ENCODE measurements around the gene FAM234A.

DNA sequence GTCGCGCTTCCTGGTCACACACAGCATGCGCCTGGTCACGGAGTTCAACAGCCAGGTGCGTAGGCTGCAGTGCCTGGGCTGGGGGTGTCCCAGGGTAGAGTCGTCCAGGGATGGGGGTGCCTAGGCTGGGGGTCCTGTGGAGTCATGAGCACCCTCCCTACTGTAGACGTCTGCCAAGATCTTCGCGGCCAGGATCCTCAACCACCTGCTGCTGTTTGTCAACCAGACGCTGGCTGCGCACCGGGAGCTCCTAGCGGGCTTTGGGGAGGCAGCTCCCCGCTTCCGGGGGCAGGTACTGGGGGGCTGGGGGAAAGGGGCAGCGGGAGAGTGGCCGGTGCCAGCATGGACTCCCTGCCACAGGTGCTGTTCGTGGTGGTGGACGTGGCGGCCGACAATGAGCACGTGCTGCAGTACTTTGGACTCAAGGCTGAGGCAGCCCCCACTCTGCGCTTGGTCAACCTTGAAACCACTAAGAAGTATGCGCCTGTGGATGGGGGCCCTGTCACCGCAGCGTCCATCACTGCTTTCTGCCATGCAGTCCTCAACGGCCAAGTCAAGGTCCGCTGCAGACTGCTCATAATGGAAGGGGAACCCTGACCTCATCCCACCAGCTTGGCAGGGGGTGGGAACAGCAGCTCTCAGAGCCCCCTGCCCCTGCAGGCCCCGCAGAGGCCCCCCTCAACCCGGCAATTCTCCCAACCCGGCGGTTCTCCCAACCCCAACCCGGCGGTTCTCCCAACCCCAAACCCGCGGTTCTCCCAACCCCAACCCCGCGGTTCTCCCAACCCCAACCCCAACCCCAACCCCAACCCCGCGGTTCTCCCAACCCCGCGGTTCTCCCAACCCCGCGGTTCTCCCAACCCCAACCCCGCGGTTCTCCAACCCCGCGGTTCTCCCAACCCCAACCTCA, 50.8 kb downstream of the FAM234A start:
- TF ChIP-seq, protein P1, sequence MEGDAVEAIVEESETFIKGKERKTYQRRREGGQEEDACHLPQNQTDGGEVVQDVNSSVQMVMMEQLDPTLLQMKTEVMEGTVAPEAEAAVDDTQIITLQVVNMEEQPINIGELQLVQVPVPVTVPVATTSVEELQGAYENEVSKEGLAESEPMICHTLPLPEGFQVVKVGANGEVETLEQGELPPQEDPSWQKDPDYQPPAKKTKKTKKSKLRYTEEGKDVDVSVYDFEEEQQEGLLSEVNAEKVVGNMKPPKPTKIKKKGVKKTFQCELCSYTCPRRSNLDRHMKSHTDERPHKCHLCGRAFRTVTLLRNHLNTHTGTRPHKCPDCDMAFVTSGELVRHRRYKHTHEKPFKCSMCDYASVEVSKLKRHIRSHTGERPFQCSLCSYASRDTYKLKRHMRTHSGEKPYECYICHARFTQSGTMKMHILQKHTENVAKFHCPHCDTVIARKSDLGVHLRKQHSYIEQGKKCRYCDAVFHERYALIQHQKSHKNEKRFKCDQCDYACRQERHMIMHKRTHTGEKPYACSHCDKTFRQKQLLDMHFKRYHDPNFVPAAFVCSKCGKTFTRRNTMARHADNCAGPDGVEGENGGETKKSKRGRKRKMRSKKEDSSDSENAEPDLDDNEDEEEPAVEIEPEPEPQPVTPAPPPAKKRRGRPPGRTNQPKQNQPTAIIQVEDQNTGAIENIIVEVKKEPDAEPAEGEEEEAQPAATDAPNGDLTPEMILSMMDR (IDR thresholded peaks at IDR 0.05) = no peak
- TF ChIP-seq POLR2A (IDR thresholded peaks at IDR 0.05) (no peak), POLR2AphosphoS5 (IDR thresholded peaks at IDR 0.05; ENCODE audit: insufficient read depth in 1 of 2, low read depth in 1 of 2) (no peak)

All from vagina (tissue), 2 donors.